SK-N-SH treated with all-trans-retinoic acid at 6 μM for 48 hours (cell line): ENCODE results near the gene PTPRN2.

Source experiments
- ARNTL ChIP-seq: fragments of 450-650 bp; formaldehyde crosslinking; IDR thresholded peaks from 2 replicates; pipeline ENCODE4 v1.5.0; 2020; ENCODE audit warnings: low read depth, mild to moderate bottlenecking, moderate library complexity, borderline replicate concordance
- GLIS3 ChIP-seq: fragments of 250-450 bp; sonication (Bioruptor Pico); IDR thresholded peaks from 2 replicates; pipeline ENCODE4 v1.5.0; 2020; ENCODE audit warnings: mild to moderate bottlenecking, moderate library complexity
- ZC3H10 ChIP-seq: fragments of 250-450 bp; sonication (Bioruptor Pico); IDR thresholded peaks from 2 replicates; pipeline ENCODE4 v1.5.1; 2021; ENCODE audit warnings: mild to moderate bottlenecking, moderate library complexity
- TF ChIP-seq, protein P1 (sequence below): fragments of 250-450 bp; sonication (Bioruptor Pico); IDR thresholded peaks from 2 replicates; pipeline ENCODE4 v1.8.0; 2020; ENCODE audit warnings: mild to moderate bottlenecking, moderate library complexity, borderline replicate concordance

DNA sequence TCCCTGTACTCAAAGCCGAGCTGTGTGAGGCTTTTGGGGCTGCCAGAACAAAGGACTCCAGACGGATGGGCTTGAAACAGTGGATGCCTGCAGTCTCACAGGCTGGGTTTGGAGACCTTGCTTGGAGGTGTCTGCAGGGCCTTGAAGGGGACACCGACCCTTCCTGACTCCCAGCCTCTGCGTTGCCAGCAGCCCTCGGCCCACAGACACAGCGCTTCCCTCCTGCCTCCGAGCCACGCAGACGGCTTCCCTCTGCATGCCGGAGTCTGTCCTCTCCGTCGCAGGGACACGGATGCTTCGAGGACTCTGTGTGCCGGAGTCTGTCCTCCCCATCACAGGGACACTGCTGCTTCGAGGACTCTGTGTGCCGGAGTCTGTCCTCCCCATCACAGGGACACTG lies 726.1 kb downstream of the PTPRN2 start:
- TF ChIP-seq, protein P1, sequence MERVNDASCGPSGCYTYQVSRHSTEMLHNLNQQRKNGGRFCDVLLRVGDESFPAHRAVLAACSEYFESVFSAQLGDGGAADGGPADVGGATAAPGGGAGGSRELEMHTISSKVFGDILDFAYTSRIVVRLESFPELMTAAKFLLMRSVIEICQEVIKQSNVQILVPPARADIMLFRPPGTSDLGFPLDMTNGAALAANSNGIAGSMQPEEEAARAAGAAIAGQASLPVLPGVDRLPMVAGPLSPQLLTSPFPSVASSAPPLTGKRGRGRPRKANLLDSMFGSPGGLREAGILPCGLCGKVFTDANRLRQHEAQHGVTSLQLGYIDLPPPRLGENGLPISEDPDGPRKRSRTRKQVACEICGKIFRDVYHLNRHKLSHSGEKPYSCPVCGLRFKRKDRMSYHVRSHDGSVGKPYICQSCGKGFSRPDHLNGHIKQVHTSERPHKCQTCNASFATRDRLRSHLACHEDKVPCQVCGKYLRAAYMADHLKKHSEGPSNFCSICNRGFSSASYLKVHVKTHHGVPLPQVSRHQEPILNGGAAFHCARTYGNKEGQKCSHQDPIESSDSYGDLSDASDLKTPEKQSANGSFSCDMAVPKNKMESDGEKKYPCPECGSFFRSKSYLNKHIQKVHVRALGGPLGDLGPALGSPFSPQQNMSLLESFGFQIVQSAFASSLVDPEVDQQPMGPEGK = no peak
- TF ChIP-seq ARNTL (CRISPR knock-in tag) = no peak
- TF ChIP-seq GLIS3 (CRISPR knock-in tag) = no peak
- TF ChIP-seq ZC3H10 (CRISPR knock-in tag) = no peak
